ENCODE data around the gene LRRC53. TPM values are rescaled to one million over a fixed set of nuclear protein-coding genes. Genes with fewer than 3 reads are reported as not detected.

Gene LRRC53
- total RNA-seq, 4 donors from 2014 or later: not detected

DNA sequence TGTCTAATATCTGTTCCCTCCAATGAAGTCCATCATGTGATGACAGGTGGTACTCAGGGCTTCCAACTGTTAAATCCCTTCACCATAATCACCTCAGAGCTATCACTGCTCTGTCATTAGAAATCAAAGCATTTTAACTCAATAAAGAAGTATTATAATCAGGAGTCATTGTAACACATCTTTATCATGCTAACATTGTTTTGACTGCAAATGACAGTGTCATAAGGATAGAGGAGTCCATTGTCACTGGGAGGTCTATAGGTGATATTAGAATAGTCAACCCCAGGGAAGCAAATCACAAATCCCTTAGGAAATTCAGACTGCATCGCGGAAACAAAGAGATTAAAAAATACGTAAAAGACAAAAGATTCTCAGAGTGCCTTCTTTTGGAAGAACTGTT is 30.8 kb downstream of the LRRC53 start:
- H3K27me3 ChIP-seq: no peaks in the 10 kb centered on the region
- TF ChIP-seq, protein P1, sequence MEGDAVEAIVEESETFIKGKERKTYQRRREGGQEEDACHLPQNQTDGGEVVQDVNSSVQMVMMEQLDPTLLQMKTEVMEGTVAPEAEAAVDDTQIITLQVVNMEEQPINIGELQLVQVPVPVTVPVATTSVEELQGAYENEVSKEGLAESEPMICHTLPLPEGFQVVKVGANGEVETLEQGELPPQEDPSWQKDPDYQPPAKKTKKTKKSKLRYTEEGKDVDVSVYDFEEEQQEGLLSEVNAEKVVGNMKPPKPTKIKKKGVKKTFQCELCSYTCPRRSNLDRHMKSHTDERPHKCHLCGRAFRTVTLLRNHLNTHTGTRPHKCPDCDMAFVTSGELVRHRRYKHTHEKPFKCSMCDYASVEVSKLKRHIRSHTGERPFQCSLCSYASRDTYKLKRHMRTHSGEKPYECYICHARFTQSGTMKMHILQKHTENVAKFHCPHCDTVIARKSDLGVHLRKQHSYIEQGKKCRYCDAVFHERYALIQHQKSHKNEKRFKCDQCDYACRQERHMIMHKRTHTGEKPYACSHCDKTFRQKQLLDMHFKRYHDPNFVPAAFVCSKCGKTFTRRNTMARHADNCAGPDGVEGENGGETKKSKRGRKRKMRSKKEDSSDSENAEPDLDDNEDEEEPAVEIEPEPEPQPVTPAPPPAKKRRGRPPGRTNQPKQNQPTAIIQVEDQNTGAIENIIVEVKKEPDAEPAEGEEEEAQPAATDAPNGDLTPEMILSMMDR (IDR thresholded peaks at IDR 0.05): no peak
- TF ChIP-seq POLR2A (IDR thresholded peaks at IDR 0.05) (no peak), EP300 (IDR thresholded peaks at IDR 0.05) (no peak)
- no peaks in the 10 kb centered on the region for H3K9me3 ChIP-seq
- 61 to 70% methylated on average over 3 of the region's 3 CpGs for WGBS, 2 donors
- no peak for DNase-seq (ENCODE audit: low spot score in 2 of 2)
- no peaks in the 10 kb centered on the region for H3K36me3 ChIP-seq
- H3K27ac ChIP-seq: no peak overlapping the region
- no peaks in the 10 kb centered on the region for H3K4me1 ChIP-seq
- no peak overlapping the region for H3K4me3 ChIP-seq

DNA sequence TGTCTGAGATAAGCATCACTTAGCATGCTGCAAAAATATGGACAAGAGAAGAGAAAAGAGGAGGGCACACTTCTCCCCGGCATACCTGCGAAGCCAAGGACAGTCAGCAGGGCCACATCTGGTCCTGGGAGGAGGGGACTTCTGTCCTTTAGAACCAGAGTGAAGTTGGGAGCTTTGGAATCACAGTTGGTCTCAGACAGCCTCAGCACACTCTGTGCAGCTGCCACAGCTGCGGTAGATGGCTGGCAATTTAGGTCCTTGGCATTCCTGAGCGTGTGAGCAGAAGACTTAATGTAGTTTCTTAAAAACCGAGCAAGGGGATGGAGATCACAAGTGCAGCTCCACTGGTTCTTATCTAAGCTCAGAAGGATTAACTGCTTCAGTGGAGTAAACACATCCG is 32.3 kb downstream of the LRRC53 start:
- Histone ChIP-seq H3K27ac (no peak overlapping the region), H3K27me3 (no peaks in the 10 kb centered on the region), H3K4me1 (no peaks in the 10 kb centered on the region), H3K36me3 (no peaks in the 10 kb centered on the region), H3K4me3 (no peak overlapping the region), H3K9me3 (no peaks in the 10 kb centered on the region)
- 82 to 88% methylated on average over 6 of the region's 6 CpGs for WGBS, 2 donors
- TF ChIP-seq, protein P1 (IDR thresholded peaks at IDR 0.05): no peak
- TF ChIP-seq POLR2A (IDR thresholded peaks at IDR 0.05): no peak
- TF ChIP-seq EP300 (IDR thresholded peaks at IDR 0.05): no peak
- DNase-seq (ENCODE audit: low spot score in 2 of 2): no peak

DNA sequence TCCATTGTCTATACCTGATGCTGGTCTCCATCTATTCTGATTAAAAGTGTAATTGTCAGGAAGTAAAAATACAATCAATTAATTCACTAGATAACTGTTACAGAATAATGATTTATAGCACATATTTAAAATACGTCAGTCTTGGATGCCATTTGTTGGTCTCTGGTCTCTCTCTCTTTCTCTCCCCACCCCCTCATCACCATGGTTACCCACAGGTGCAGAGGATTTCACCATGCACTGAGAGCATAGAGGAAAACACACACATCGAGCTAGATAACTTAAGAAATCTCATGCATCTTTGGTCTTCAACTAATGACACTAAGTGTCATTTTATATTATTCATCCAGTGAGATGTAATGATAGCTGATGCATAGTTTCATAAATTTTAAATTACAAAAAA is 33.4 kb downstream of the LRRC53 start:
- 81 to 83% methylated on average over 2 of the region's 2 CpGs for WGBS, 2 donors
- no peak for DNase-seq (ENCODE audit: low spot score in 2 of 2)
- Histone ChIP-seq H3K36me3 (no peaks in the 10 kb centered on the region), H3K4me3 (no peak overlapping the region), H3K27ac (no peak overlapping the region), H3K4me1 (no peaks in the 10 kb centered on the region), H3K27me3 (no peaks in the 10 kb centered on the region), H3K9me3 (no peaks in the 10 kb centered on the region)
- TF ChIP-seq POLR2A (IDR thresholded peaks at IDR 0.05) (no peak), EP300 (IDR thresholded peaks at IDR 0.05) (no peak)
- TF ChIP-seq, protein P1 (IDR thresholded peaks at IDR 0.05): no peak

DNA sequence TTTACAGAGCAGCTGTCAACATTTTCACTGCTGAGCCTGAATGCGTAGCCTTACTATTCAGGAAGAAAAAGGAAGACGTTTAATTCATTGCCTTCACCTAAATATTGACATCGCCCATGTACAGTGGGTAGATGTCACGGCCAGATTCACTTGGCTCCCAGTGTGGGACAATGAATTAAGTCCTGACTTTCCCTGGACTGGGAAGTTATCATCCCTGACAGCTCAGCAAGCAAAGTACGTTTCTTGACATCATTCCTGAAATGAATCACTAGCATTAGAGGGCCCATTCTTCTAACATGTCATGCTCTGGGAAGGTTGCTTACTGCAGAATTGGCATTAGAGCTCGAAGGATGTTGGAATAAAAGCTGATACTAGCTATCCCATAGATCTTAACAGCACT is 37.8 kb downstream of the LRRC53 start:
- 72 to 77% methylated on average over 6 of the region's 6 CpGs for WGBS, 2 donors
- Histone ChIP-seq H3K4me3 (no peak overlapping the region), H3K27me3 (no peaks in the 10 kb centered on the region), H3K9me3 (no peaks in the 10 kb centered on the region), H3K27ac (no peak overlapping the region), H3K36me3 (no peaks in the 10 kb centered on the region), H3K4me1 (peaks cover 0 to 16% (median 4%) of the 10 kb centered on the region in 4 donors)
- no peak for DNase-seq (ENCODE audit: low spot score in 2 of 2)
- TF ChIP-seq, protein P1 (IDR thresholded peaks at IDR 0.05): no peak

DNA sequence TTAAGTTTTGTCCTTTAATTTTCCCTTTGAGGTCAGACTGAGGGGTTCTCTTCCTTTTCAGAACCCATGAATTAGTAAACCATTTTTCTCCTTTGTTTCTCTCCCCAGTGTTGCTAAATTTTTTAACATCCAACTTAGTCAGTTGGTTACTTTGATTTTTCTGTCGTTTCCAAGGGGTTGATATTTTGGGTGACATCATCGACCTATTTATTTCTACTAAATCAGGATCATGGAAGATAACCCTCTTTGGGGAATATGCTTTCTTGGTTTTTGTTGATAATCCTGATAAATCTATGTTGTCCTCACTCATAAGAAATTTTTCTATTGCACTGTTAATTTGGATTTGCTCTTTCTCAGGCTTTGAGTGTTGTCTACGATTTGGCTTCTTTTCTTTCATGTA is 40.9 kb downstream of the LRRC53 start:
- TF ChIP-seq POLR2A (IDR thresholded peaks at IDR 0.05) (no peak), EP300 (IDR thresholded peaks at IDR 0.05) (no peak)
- TF ChIP-seq, protein P1 (IDR thresholded peaks at IDR 0.05): no peak
- Histone ChIP-seq H3K4me3 (no peak overlapping the region), H3K27me3 (no peaks in the 10 kb centered on the region), H3K27ac (peak overlapping the region in 1 of 4 donors; percentile 9), H3K9me3 (no peaks in the 10 kb centered on the region), H3K4me1 (peaks cover 0 to 16% (median 4%) of the 10 kb centered on the region in 4 donors), H3K36me3 (no peaks in the 10 kb centered on the region)
- DNase-seq (ENCODE audit: low spot score in 2 of 2): no peak
- 64% methylated on average over 3 of the region's 3 CpGs for whole genome bisulfite sequencing, 2 donors

Data from tibial nerve (tissue), 4 donors.